Measurements from ENCODE around the gene GSN.

GRCh38 chr9:121261755-121262154 lies 6.2 kb upstream of the GSN start:
- TF ChIP-seq CTCF (IDR thresholded peaks at IDR 0.05) (no peak), POLR2A (IDR thresholded peaks at IDR 0.05) (no peak)

Measured in breast epithelium (tissue), 3 donors.